Hepatocyte (in vitro differentiated cells): ENCODE results near the gene TCEAL5. TPM values are rescaled to one million over a fixed set of nuclear protein-coding genes. Genes with fewer than 3 reads are reported as not detected.
"Not testable (repeated sequence)": the region's sequence is repeated elsewhere in the genome, so short reads cannot be mapped to it uniquely, and the experiment has no call there.

Experiments used
- DNase-seq: peaks from one replicate; pipeline ENCODE4 v3.0.0-alpha.2; 2016; ENCODE audit warnings: low spot score
- H2AFZ ChIP-seq: fragments of 200-600 bp; sonication (generic); 2 replicates; pipeline ENCODE4 v1.6.0; 2016; ENCODE audit warnings: antibody characterized with exemption, mild to moderate bottlenecking
- H3K27ac ChIP-seq: fragments of 200-600 bp; sonication (generic); 2 replicates; pipeline ENCODE4 v1.5.1; 2016; ENCODE audit warnings: mild to moderate bottlenecking
- H3K27me3 ChIP-seq: fragments of 200-600 bp; sonication (generic); 2 replicates; pipeline ENCODE4 v1.6.1; 2016
- H3K36me3 ChIP-seq: fragments of 200-600 bp; sonication (generic); replicated peaks from 2 replicates; pipeline ENCODE4 v1.5.1; 2016; ENCODE audit warnings: low read depth; ENCODE audit not compliant: insufficient read depth
- H3K4me1 ChIP-seq: fragments of 200-600 bp; sonication (generic); 2 replicates; pipeline ENCODE4 v1.5.1; 2016; ENCODE audit warnings: mild to moderate bottlenecking, moderate library complexity; ENCODE audit not compliant: insufficient read depth
- H3K4me2 ChIP-seq: fragments of 200-600 bp; sonication (generic); 2 replicates; pipeline ENCODE4 v1.6.0; 2016
- H3K4me3 ChIP-seq: fragments of 200-600 bp; sonication (generic); 2 replicates; pipeline ENCODE4 v1.5.1; 2016; ENCODE audit warnings: mild to moderate bottlenecking
- H3K79me2 ChIP-seq: fragments of 200-600 bp; sonication (generic); 2 replicates; pipeline ENCODE4 v1.6.0; 2017; ENCODE audit warnings: mild to moderate bottlenecking
- H3K9me2 ChIP-seq: fragments of 200-600 bp; sonication (generic); replicated peaks from 2 replicates; pipeline ENCODE4 v1.6.0; 2017; ENCODE audit warnings: mild to moderate bottlenecking; ENCODE audit not compliant: insufficient read depth
- H3K9me3 ChIP-seq: fragments of 200-600 bp; sonication (generic); 2 replicates; pipeline ENCODE4 v1.5.1; 2016; ENCODE audit warnings: low read depth, mild to moderate bottlenecking
- H4K20me1 ChIP-seq: fragments of 200-600 bp; sonication (generic); 2 replicates; pipeline ENCODE4 v1.6.0; 2016; ENCODE audit warnings: mild to moderate bottlenecking; ENCODE audit not compliant: insufficient read depth, poor library complexity, severe bottlenecking
- EZH2 ChIP-seq: fragments of 200-600 bp; sonication (generic); IDR thresholded peaks from 2 replicates; pipeline ENCODE4 v1.6.1; 2016; ENCODE audit warnings: antibody characterized with exemption, mild to moderate bottlenecking, borderline replicate concordance
- EZH2phosphoT487 ChIP-seq: fragments of 200-600 bp; sonication (generic); IDR thresholded peaks from one replicate; pipeline ENCODE4 v1.6.1; 2018; ENCODE audit warnings: antibody characterized with exemption, mild to moderate bottlenecking, low read depth, moderate library complexity; ENCODE audit not compliant: unreplicated experiment, severe bottlenecking
- WGBS: methylation state at CpG from one replicate; pipeline ENCODE4 v1.1.6; 2016; ENCODE audit warnings: low lambda C conversion rate; ENCODE audit errors: missing lambda C conversion rate; 5-methylcytosine and 5-hydroxymethylcytosine counted together
- polyA plus RNA-seq: library from polyadenylated mRNA; unstranded; fragments of >200 nt; fragmentation: Nextera tagmentation; extraction: Ambion mirVana; gene quantifications from 2 replicates; pipeline ENCODE4 v1.2.1, GENCODE V29; 2016
- total RNA-seq: library from RNA; depleted of rRNA; stranded (reverse); fragments of >200 nt; gene quantifications from 2 replicates; pipeline ENCODE4 v1.2.3, GENCODE V29; 2014
- TF ChIP-seq, protein P1 (sequence below): fragments of 200-600 bp; sonication (generic); IDR thresholded peaks from 2 replicates; pipeline ENCODE4 v1.5.1; 2016; ENCODE audit warnings: antibody characterized with exemption, mild to moderate bottlenecking; ENCODE audit not compliant: poor library complexity

The TCEAL5 gene
- total and polyA plus RNA-seq, 2 experiments from 2014 or later: 0.17 TPM; not detected in 1

DNA sequence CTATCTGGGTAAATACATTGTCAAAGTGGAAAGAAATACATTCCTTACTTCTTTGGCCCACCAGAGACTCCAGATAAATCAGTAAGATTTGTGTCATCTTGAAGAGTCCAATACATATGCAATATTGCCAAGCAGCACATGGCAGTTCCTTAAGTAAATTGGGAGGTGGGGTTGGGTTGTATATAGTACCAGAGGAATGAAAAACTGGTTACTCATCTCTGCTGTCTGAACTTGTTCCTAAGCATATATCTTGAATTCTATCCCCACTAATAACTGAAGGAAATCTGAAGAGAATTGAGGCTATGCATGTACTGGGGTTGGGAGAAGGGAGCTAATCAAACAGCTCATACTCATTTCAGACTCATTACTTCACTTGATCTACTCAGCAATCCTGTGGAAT is 36.4 kb downstream of the TCEAL5 start:
- no peak for DNase-seq
- no peaks in the 10 kb centered on the region for H3K9me2 ChIP-seq

DNA sequence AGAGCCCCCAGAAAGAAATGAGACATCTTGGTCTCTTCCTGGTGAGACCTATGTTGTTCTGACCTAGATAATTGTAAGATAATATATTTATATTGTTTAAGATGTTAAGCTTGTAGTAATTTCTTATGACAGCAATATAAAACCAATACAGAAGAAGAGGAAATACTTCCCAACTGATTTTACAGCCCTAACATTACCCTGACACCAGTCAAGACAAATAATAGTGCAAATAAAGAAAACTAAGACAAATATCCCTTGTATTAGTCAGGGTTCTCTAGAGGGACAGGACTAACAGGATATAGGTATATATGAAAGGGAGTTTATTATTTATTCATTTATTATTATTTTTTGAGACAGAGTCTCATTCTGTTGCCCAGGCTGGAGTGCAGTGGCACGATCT is 40.3 kb downstream of the TCEAL5 start:
- no peak for TF ChIP-seq EZH2phosphoT487
- TF ChIP-seq, protein P1, sequence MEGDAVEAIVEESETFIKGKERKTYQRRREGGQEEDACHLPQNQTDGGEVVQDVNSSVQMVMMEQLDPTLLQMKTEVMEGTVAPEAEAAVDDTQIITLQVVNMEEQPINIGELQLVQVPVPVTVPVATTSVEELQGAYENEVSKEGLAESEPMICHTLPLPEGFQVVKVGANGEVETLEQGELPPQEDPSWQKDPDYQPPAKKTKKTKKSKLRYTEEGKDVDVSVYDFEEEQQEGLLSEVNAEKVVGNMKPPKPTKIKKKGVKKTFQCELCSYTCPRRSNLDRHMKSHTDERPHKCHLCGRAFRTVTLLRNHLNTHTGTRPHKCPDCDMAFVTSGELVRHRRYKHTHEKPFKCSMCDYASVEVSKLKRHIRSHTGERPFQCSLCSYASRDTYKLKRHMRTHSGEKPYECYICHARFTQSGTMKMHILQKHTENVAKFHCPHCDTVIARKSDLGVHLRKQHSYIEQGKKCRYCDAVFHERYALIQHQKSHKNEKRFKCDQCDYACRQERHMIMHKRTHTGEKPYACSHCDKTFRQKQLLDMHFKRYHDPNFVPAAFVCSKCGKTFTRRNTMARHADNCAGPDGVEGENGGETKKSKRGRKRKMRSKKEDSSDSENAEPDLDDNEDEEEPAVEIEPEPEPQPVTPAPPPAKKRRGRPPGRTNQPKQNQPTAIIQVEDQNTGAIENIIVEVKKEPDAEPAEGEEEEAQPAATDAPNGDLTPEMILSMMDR: no peak
- no peak for TF ChIP-seq EZH2
- Histone ChIP-seq H4K20me1 (no peaks in the 10 kb centered on the region), H3K79me2 (no peaks in the 10 kb centered on the region), H3K36me3 (no peaks in the 10 kb centered on the region), H3K4me1 (no peaks in the 10 kb centered on the region), H3K27me3 (no peaks in the 10 kb centered on the region), H2AFZ (no peak overlapping the region), H3K4me2 (no peak overlapping the region), H3K9me2 (no peaks in the 10 kb centered on the region), H3K27ac (no peak overlapping the region), H3K4me3 (no peak overlapping the region), H3K9me3 (no peaks in the 10 kb centered on the region)
- DNase-seq: no peak
- 83% methylated on average over 1 of the region's 1 CpG for WGBS

More for the DNA sequence above, 36.4 kb downstream of the TCEAL5 start:
- no peak overlapping the region for H2AFZ ChIP-seq
- no peaks in the 10 kb centered on the region for H4K20me1 ChIP-seq
- H3K9me3 ChIP-seq: no peaks in the 10 kb centered on the region
- H3K27me3 ChIP-seq: no peaks in the 10 kb centered on the region
- H3K27ac ChIP-seq: no peak overlapping the region
- no peaks in the 10 kb centered on the region for H3K4me1 ChIP-seq
- no peak for TF ChIP-seq EZH2
- TF ChIP-seq, protein P1: no peak
- no peak for TF ChIP-seq EZH2phosphoT487
- no peaks in the 10 kb centered on the region for H3K79me2 ChIP-seq
- H3K4me3 ChIP-seq: no peak overlapping the region
- no peak overlapping the region for H3K4me2 ChIP-seq
- no peaks in the 10 kb centered on the region for H3K36me3 ChIP-seq

- WGBS: 34% methylated on average over 2 of the region's 2 CpGs
- not testable (repeated sequence) for H3K27me3 ChIP-seq
Measured at GRCh38 chrX:103235608-103236007, 40.9 kb downstream of the TCEAL5 start.

GRCh38 chrX:103234869-103235268 is 41.7 kb downstream of the TCEAL5 start:
- Histone ChIP-seq H3K79me2 (no peaks in the 10 kb centered on the region), H3K9me3 (no peaks in the 10 kb centered on the region), H3K27me3 (no peaks in the 10 kb centered on the region), H3K27ac (no peak overlapping the region), H3K4me1 (no peaks in the 10 kb centered on the region), H2AFZ (no peak overlapping the region), H3K9me2 (no peaks in the 10 kb centered on the region), H4K20me1 (no peaks in the 10 kb centered on the region), H3K36me3 (no peaks in the 10 kb centered on the region), H3K4me3 (no peak overlapping the region), H3K4me2 (no peak overlapping the region)
- TF ChIP-seq EZH2phosphoT487 (no peak), EZH2 (no peak)
- TF ChIP-seq, protein P1: no peak
- WGBS: 63% methylated on average over 1 of the region's 1 CpG
- no peak for DNase-seq

More at GRCh38 chrX:103235608-103236007, 40.9 kb downstream of the TCEAL5 start:
- H3K9me3 ChIP-seq, H2AFZ ChIP-seq, H3K4me2 ChIP-seq, H3K4me1 ChIP-seq, H3K27ac ChIP-seq, H3K9me2 ChIP-seq, H3K4me3 ChIP-seq, H3K36me3 ChIP-seq, H4K20me1 ChIP-seq, H3K79me2 ChIP-seq, DNase-seq: not testable (repeated sequence)
